Measurements from ENCODE around the gene NAT9.

NAT9 gene

DNA sequence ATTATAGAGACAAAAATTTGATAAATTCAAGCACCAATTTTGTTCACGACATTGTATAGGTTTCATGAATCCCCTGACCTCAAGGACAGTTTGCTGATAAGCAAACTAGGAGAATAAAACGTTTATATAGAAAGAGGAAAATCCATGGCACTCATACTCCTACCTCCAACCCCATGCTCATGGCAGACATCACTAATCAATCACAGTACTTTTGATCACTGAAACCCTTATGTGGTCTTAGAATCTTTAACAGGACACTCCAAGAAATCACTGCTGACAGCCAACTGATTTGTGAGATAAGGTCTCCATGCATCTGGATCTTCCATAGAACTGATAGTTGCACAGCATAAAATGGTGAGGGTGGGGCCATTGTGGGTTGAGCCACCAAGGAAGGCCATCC, 32.4 kb downstream of the NAT9 start:
- DNase-seq = no peak

DNA sequence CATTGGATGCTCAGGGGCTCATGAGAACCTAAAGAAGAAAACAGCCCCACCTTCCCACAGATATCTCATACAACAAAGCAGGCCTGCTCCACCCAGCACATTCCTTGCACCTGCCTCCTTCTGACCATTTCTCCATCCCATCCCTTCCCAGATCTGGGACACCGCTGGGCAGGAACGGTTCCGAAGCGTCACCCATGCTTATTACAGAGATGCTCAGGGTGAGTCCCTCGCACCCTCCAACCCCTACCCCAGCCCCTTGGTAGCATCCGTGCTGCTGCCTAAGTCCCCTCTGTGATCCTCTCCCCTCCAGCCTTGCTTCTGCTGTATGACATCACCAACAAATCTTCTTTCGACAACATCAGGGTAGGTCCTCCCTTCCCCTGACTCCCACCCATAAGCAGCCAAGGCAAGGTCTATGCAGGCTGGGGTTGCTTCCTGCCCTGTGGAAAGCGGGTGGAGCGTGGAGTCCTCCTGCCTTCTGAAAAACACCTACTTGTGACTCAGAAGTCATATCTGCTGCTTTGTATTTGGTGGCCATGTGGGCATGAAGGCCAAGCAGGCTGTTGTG, 33.1 kb downstream of the NAT9 start:
- DNase-seq = no peak

DNA sequence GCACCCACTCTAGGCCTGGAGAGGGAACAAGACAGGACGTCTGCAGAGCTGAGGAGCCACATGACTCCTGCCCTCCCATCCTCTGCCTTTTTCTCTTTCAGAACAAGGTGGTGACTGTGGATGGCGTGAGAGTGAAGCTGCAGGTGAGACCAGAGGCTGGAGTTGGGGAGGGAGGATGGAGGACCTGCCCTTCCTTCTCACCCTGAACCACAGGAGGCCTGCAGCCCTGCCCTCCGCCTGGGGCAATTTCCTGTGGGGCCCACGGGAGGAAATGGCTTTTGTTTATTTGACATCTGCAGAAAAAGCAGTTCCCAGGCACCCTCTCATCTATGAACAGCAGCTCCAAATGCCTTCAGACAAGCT, 34.0 kb downstream of the NAT9 start:
- no peak for DNase-seq

DNA sequence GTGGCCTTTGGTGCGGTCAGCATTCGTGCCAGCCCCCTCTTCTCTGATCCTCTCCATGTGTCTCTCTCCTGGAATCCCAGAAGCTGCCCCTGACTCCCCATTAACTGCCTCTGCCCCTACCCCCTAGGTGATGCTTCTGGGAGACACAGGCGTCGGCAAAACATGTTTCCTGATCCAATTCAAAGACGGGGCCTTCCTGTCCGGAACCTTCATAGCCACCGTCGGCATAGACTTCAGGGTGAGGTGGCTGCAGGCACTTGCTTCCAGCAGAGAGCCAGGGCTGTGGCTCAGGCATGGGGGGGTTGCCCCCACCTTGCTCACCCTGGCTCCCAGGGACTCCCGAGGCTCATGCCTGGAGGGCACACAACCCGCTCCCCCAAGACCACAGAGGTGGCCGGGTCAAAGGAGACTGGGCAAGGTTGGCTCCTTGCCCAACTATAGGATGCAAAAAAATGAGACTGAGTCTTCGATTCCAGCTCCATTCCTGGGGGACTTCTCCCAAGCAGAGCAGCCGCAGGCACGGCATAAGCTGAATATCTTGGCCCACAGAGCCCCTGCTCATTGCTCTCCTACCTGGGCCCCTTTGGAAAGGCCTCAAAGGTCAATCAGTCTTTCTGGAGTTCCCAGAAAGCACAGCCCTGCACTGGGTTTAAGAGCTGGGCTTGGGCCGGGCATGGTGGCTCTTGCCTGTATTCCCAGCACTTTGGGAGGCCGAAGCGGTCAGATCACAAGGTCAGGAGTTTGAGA, 35.3 kb downstream of the NAT9 start:
- DNase-seq = no peak

DNA sequence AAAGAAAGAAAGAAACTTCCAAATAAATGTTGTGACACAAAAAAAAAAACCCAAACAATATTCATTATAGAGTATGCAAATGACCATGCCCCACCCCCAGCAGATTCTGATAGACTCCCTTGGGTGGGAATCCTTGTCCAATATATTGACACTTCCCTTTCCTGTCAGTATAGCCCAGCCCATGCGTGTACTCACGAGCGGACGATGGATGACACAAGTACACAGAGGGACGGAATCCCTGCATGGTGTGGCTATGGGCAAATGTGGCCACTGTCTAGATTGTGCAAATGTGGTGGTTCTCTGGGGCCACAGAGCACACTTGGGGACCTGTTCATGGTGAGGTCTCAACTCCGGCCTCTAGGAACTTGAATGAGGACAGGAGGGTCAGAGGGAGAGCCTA, 36.0 kb downstream of the NAT9 start:
- DNase-seq = no peak

DNA sequence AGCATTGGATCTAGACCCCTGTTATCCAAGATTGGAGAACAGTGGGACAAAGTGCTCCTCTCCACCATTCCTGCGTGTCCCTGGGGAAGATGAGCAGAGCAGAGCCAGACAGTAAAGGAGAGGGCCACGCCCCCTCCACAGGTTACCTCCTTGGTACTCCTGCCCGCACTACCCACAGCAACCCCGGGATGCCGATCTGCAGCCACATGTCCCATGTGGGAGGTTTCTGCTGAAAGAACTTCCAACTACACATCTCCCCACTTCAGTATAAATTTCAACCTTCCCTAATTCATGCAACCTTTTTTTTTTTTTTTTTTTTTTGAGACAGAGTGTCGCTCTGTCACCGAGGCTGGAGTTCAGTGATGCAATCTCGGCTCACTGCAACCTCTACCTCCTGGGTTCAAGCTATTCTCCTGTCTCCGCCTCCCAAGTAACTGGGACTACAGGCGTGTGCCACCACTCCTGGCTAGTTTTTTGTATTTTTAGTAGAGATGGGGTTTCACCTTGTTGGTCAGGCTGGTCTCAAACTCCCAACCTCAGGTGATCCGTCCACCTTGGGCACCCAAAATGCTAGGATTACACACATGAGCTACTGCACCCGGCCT, 36.8 kb downstream of the NAT9 start:
- DNase-seq = no peak

DNA sequence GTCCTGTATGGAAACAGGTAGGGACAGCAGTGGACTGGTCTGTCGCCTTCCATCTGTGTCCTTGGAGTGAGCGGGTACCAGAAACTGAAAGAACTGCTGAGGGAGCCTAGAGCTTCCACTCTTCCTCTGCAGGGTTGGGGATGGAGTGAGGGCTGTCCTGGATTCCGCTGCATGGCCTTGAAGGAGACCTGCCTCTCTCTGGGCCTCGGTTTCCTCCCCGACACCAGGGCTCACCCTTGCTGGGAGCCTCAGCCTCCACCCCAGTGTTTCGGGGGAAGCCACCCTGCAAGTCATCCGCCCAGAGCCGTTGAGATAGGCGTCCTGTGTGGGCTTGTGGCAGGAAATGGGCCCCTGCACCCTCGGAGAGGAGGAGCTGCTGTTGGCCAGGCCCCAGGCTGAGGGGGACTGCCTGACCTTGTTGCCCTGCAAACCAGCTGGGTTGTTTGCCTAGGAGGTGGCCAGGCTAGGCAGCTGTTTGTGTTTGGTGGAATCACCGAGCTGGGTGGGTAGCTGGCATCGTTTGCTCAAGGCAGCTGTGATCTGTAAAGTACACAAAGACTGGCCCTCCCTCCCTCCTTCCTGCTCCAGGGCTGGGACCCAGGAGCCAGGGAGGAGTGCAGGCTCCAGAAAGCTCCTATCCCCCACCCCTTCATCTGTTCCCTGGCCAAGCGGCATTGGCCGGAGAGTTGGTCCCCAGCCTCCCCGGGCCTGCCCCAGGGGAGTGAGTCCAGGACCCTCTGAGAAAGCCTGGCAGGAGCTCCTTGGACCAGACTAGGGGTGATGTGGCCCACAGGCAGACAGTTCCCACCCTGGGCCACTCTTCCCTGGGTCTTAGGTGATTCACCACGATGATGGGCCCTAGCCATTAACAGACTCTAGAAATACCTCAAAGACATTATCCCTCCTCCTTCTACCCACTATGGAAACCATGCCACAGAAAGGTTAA, 37.8 kb downstream of the NAT9 start:
- no peak for DNase-seq

DNA sequence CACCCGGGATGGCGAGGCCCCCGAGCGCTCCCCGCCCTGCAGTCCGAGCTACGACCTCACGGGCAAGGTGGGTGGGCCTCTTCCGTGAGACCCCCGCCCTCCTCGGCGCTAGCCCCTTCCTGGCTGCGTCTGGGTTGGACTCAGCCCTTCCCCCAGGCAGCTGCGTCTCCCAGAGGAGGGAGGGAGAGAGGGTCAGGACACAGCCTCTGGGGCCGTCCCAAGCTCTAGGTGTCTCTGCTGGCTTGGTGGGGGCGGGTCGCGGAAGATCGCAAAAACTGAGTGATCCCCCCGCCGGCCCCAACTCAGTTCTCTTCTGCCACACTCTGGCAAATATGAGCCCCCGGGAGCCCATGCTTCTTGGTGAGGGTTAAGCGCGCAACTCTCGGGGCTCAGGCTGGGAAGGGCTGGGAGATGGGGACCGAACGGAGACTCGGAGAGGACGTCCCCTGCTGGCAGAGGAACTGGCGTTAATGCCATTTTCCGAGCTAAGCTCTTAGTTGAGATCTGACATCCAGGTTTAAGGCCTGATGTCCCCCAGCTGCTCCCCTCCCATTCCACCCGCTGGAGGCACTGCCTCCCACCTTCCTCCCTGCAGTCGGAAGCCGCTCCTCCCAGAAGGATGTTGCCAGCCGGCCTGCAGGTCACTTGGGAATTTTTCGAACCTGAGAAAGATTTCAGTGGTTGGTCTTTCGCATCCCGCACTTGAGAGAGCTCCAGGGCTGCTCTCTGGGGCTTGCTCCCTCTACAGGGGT, 38.7 kb downstream of the NAT9 start:
- peak; percentile 62 for DNase-seq

DNA sequence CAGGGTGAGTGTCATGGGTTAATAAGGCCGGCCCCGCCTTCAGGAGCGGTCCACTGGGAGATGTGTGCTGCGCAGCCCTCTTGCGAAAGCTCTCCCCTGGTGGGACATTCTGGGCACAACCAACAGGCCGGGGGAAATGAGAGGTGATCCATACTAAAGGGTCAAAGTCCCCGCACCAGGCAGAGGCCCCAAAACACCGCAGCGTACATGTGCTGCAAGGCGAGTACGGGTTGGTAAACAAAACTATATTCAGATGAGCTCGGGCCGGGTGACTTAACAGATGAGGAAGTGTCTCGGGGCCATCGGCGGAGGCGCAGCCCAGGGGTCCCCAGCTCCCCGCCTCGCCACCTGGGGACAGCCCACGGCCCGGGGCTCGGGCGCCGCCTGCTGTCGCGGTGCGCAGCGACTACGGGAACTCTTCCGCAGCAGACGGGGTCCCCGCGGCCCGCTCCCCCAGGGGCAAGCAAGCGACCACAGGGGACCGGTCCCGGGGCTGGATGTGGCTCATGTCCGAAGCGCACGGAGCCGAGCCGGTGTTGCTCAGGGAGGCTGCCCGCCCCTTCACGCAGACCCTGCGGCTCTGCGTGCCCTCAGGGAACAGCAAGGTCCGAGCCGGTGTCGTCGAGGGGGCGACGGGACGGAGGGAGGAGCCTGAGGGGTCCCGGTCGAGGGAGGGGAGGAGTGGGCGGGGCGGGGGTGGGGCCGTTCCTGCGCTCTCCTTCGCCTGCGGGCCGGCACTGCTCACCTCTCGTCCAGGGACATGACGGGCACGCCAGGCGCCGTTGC, 39.4 kb downstream of the NAT9 start, which contains the start of gene RAB37:
RAB37 (plus strand) TSS at position 744 of the 786 bp plus-strand sequence; CDS start at position 761, 17 bp downstream.
- peak; percentile 56 for DNase-seq

DNA sequence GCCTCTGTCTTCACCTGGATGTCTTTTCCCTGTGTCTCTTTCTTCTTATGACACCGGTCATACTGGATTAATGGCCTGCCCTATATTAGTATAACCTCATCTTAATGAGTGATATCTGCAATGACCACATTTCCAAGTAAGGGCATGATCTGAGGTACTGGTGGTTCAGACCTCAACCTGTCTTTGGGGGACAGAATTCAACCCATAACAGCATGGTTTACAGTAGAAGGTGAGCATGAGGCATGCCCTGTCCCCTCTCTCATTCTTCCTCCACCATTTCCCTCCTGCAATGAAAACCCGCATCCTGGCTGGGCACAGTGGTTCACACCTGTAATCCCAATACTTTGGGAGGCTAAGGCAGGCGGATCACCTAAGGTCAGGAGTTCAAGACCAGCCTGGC, 41.9 kb downstream of the NAT9 start:
- no peak for DNase-seq

DNA sequence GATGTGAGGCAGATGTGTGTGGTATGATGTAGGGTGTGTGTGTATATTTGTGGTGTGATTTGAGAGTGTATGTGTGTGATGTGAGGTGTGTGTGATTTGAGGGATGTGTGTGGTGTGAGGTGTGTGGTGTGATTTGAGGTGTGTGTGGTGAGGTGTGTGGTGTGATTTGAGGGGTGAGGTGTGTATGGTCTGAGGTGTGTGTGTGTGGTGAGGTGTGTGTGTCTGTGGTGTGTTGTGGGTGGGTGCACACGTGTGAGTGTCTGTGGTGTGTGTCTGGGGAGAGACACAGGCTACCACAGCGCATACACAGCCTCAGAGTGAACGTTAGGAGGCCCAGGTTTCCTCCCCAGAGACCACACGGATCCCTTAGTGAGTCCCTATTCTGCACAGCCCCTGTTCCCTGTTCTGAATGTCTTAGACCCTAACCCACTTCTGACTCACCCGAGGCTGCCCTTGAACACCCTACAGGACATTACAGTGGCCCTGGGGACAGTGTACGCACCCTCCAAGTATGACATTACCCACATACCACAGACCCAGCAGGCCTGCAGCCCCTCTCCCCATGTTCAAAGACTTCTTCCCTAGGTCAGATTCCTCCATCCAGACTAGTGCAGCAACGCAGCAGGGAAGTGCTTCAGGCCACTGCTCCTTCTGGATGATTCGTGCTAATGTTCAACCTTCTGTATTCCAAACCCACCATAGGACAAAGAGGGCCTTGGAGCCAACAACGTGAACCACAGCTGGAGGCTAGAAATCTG, 42.6 kb downstream of the NAT9 start:
- no peak for DNase-seq

DNA sequence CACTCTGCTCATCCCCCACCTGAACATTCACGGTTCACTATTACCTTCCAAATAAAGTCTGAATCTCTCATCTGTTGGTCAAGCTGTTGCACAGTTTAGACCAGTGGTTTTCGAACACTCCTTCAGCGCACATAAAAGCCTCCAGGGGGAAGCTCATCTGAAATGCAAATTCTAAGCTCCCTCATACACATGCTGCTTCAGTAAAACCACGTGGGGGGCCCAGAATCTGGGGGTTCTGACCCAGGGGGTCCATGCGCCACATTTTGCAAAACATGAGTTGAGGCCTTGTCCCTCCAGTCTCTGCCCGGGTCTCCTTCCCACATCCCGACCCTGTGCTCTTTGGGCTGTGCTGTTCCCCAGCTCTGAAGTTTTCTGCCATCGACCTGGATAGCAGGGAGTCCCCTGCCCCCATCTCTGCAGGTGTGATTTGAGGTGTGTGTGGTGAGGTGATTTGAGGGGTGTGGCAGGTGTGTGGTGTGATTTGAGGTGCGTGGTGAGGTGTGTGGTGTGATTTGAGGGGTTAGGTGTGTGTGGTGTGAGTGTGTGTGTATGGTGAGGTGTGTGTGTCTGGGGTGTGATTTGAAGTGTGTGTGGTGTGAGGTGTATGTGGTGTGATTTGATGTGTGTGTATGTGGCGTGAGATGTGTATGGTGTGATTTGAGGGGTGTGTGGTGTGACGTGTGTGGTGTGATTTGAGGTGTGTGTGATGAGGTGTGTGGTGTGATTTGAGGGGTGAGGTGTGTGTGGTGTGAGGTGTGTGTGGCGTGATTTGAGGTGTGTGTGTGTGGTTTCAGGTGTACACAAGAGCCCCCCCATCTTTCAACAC, 43.9 kb downstream of the NAT9 start:
- DNase-seq = no peak

DNA sequence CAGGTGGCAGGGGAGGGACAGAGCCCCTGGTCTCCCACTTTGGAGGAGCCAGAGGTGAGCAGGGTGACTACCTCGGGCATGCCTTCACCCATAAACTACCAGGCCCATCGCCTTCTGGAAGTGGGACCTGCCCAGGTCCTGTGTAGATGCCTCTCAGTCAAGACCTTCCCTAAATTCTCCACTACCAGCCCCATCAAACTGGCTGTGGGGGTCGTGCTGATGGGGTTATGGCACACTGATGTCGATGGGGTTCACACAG, 44.9 kb downstream of the NAT9 start:
- DNase-seq = no peak

DNA sequence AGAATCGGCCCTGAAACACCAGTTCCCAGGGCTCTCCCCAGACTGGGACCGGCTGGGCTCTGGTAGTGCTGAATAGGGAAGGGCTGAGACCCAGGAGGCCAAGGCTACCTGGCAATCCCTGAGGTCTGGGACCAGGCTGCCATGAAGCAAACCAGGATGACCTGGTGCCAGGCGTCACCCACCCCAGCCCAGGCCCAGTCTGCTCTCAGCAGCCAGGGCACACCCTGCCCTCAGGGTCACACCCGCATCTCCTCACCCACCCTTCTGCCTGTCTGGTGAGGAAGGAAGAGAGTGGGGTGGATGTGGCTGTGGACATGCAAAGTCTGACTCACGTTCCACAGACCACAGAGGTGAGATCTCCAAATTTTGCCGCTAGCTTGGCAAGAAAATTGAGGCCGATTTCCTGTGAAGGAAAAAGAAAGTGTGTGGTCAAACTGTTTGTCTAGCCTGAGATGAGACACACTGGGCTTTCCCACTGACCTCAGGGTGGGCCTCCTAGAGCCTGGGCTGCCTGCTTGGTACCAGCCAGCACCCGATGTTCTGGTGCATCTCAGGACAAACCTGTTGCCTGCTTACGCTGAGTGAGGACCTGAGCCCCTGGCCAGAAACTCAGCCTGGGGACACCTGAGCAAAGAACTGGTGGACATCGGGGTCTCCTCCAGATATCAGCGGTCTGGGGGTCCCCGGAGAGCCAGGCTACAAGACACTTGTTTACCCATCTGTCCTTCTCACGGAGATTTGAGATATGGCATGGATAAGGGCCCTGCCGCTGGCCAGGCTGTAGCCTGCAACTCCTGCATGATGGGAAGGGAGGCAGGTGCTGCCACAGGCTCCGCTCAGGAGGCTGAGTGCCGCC, 45.4 kb downstream of the NAT9 start:
- no peak for DNase-seq

DNA sequence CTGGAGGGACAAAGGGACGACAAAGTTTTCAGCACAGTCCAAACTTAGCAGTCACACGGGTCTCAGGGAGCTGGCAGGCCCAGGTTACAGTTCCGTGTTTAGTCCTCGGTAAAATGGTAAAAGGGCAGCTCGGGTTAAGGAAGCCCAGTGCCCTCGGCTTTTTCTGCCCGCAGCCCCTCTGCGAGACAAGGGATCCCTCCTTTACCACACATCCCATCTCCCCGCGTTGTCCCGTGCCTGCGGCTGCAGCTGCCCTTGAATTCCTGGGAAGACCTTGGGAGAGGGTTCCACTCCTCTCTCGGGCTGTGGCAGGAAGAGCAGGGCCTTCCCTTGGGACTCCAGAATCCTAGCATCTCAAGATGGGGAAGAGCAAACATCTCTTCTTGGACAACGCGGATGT, 46.3 kb downstream of the NAT9 start:
- no peak for DNase-seq

DNA sequence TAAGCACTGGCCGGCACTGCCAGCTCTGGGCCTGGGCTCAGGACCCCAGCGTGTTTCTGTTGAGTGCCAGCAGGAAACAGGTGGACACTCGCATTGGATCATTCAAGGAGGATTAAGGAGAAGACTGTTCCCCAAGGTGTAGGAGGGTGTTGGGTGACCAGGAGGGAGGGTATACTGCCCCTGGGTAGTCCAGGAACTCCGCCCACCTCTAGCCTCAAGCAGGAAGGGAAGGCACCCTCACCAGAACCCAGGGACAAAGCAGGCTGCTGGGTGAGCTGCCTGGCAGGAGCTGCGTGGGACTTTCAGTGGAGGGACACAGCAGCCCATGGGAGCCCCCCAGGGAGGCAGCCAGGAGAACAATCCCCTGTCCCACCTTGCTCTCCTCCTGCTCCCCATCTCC, 46.8 kb downstream of the NAT9 start:
- DNase-seq = no peak

DNA sequence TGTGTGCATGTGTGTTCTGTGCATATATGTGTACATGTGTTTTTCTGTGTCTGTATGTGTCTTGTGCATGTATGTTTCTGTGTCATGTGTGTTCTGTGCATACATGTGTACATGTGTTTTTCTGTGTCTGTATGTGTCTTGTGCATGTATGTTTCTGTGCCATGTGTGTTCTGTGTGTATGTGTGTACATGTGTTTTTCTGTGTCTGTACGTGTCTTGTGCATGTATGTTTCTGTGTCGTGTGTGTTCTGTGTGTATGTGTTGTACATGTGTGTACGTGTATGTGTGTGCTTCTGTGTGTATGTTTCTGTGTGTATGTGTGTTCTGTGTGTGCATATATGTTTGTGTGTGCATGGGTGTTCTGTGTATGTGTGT, 47.5 kb downstream of the NAT9 start:
- DNase-seq = no peak

DNA sequence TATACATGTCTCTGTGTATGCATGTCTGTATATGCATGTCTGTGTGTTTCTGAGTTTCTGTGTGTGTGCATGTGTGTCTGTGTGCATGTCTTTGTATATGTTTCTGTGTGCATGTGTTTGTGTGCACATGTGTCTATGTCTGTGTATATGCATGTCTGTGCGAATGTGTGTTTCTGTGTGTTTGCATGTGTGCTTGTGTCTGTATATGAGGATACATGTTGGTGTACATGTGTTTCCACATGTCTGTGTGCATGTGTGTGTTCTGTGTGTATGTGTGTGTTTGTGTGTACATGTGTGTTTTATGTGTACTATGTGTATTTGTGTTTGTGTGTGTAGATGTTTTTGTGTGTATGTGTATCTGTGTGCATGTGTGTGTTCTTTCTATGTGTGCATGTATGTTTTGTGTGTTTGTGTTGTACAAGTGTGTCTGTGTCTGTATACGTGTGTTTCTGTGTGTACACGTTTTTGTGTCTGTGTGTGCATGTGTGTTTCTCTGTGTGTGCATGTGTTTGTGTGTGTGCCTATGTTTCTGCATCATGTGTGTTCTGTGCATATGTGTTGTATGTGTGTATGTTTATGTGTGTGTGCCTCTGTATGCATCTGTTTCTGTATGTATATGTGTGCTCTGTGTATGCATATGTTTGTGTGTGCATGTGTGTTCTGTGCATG, 48.0 kb downstream of the NAT9 start:
- DNase-seq = no peak

DNA sequence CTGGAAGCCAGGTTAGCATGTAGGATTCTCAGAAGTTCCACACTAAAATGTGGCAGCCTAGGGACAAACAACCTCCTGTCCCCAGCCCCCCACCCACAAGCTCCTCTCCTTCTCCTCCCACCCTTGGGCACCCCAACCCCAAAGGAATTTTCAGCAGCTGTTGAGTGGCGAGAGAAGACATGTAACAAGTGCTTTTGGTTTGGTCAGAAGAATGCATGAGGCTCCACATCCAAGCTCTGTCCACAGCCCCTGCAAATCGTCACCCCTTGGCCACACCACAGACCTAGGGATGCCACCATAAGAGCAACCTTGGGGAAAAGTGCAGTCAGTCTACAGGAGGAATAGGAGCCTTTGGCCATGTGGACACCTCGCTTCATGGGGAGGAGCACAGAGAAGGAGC, 51.0 kb downstream of the NAT9 start:
- DNase-seq = no peak

All from OCI-M1 (cell line).